Activated CD4-positive, CD25-positive, alpha-beta regulatory T cell treated with anti-CD3 and anti-CD28 coated beads, Interleukin-2, amount 50 U/mL, for 72 hours (primary cell): ENCODE data around the gene CADPS.

Experiments used
- DNase-seq: peaks from one replicate; pipeline ENCODE4 v3.0.0; 2021

The CADPS gene

GRCh38 chr3:62481962-62482361 lies 393.3 kb downstream of the CADPS start:
- DNase-seq: no peak

DNA sequence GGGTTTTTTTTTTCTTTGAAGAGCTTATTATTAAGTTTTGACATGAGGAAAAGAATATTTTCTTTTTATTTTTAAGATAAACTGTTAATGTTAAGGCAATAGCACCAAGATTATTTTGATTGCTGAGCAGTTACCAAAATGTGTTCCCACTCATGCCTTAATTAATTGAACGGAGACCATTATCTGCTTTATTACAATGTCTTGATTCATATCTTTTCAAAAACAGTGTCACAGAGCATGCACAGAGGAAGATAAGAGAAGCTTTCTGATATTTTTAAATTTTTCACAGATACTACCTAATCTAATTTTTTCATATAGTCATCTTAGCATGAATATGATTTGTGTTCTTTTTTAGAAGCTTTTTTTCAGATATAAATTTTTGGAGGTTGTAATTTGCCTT lies 395.2 kb downstream of the CADPS start:
- no peak for DNase-seq

GRCh38 chr3:62479326-62479725 lies 395.9 kb downstream of the CADPS start:
- DNase-seq: no peak

DNA sequence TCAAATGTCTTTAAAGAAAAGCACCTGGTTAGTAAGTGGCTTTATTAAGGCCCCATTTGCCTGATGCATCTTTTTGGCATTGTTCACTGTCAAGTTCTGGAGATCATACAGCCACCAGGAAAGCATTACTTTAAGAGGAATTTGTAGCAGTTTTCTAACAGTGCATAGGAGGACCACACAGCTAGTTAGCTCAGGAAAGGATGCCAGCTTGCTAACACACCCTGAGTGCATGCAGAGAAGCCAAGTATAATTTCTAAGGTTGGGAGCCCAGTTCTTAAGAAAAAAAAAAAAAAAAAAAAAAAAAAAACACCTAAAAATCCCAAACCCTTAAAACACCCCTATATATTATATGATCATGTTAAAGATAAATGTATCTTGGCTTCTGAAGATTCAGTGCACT lies 399.9 kb downstream of the CADPS start:
- no peak for DNase-seq

DNA sequence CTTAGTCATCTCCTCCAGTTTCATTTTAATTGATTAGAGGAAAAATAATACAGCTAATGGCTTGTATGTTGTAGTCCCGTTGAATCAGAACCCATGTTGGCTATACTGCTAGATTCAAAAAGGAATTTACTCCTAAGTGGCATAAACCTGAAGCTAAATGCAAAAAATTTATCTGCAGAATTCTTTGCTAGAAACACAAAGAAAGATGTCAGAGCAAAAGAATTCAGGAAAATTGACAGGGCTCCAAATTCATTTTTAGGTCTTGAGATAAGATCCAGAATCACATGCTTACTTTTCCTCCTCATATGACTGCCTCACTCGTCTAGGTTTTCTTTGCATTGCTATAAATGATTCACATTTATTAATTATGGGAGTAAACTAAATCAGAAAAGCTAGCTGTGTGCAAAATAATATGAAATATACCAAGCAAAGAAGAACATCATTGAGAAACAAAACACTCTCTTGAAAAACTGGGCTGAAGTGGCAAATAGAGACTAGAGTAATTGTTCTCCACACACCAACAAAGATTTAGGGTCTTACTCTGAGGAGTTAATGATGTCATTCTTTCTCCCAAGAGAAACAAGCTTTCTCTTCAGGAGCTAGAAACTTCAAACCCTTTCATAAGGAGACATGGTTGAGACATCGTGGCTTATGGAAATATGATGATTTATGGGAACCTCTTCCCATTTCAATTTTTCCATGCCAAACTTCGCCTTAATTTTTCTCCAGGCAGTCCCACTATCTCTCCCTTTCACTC lies 407.1 kb downstream of the CADPS start:
- no peak for DNase-seq

DNA sequence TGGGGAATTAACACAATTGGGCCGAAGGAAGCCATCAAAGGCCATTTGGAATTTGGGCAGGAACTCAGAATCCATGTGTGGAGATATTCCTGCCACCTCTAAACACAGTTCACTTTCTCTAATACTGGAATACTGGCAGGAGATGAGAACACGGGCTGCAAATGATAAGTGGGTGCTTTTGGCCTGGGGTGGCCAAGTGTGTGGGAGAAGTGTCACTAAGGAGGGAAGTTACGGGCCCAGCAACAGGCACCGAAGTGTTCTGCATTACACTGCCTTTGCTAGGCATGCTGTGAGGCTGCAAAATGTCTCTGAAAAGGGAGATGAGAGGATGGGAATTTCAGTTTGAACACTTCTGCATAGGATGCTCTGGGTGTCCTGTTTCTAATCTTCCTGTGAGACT lies 412.4 kb downstream of the CADPS start:
- DNase-seq: no peak

- no peak for DNase-seq
Observed at GRCh38 chr3:62462104-62462762, 413.0 kb downstream of the CADPS start.

- DNase-seq: no peak
Observed at GRCh38 chr3:62454916-62455315, 420.3 kb downstream of the CADPS start.

GRCh38 chr3:62453448-62453847 lies 421.8 kb downstream of the CADPS start:
- no peak for DNase-seq

- DNase-seq: no peak
Observed at GRCh38 chr3:62451211-62451887, 423.9 kb downstream of the CADPS start.

- no peak for DNase-seq
Observed at GRCh38 chr3:62446337-62446940, 428.8 kb downstream of the CADPS start.

DNA sequence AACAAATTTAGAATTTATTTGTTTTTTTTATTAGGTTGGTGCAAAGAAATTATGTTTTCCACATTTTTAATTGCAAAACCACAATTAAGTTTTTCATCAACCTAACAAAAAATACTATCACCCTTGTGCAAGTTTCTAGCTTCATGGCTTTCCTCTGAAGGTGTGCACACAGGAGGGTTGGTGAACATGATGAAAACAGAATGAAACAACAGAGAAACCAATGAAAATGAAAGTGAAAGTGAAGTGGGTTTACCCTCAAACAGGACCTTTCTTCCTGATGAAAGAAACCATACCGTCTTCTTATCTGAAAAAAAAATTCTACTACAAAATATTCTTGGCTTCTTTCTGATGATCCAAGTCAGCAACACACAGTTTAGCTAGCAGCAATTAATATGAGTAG lies 429.9 kb downstream of the CADPS start:
- no peak for DNase-seq

GRCh38 chr3:62439978-62440377 lies 435.2 kb downstream of the CADPS start:
- no peak for DNase-seq

DNA sequence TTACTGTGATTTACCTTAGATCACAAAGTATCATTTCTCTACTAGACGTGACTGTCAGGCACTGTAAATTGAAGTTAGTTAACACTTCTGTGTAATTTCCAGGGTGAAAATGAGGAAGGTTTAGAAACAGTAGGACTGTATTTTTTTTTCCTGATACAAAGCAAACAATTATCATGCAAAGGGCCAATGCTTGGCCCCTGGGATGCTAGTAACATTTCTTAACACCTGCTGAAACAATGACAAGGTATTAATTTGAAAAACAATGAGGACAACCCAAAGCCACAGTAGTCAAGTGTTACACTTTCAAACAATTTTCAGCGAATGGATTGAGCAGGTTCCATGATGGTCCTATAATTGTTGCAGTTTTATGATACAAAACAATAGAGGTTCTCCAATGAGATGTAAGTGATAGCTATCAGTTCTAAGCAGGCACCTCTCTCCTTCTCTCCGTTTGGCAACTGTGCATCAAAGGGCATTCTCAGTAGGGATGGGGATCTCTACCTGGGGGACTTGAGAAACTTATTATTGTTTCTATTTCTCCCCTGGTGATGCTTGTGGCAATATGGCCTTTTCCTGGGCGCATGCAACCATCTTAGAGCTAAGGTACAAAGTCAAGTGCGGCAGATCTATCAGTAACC lies 435.9 kb downstream of the CADPS start:
- no peak for DNase-seq

- DNase-seq: no peak
Observed at GRCh38 chr3:62436785-62437184, 438.4 kb downstream of the CADPS start.

DNA sequence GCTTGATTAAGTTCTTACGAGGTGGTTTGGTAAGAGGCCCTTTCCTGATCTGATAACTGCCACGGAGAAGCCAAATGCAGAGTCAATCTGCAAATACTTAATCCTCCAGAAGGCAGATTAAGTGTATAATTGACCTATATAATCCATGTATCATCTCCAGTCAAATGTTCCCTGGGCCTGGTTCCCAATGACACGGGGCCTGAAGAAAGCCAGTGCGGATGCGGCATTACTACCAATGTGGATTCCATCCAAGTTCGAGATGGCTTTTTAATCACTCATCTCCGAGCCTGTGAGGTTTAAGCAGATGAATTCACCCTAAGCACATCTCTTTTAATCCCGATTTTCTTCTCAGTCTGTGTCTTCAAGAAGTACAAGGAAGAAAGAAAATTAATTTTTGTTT lies 441.8 kb downstream of the CADPS start:
- no peak for DNase-seq

- DNase-seq: no peak
Observed at GRCh38 chr3:62421207-62421606, 454.0 kb downstream of the CADPS start.

DNA sequence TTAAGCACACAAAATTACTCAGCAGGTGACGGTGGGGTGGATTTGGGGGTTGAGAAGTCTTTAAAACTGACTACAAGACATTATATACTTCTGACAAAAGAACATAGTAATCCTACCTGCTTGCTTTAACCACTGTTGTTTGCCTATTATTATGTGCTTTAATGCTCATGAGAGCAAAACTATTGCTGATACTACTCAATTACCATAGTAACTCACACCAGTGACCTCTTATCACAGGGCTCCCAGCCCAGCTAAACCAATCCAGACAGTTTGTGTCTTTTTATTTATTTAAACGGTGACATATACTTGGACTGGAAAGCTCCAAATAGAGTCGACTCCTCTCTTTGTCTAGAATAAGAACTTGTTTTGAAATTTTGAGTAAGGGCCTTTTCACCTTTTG lies 459.1 kb downstream of the CADPS start:
- DNase-seq: no peak

DNA sequence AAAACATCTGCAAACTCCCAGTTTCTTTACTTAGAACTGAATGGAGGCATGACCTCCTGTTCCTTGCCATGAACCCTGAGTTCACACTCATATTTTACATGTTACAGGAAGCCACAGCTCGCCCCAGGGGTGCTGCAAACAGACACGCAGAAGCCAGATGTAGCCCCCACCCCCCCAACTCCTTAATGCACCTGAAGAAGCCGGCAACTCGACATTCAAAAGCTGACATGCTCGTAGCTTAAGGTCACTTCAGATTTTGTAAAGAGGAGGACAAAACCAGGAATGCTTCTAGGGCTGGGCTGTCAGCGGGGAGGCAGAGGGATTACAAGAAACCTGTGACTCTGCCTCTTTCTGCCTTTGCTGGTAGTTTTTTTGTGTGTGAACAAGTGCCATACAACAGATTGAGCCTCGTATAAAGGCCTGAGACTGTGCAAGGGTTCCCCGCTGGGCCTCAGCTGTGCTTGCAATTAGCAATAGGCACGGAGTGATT lies 459.9 kb downstream of the CADPS start:
- DNase-seq: no peak

GRCh38 chr3:62414786-62415185 lies 460.4 kb downstream of the CADPS start:
- no peak for DNase-seq

- no peak for DNase-seq
Observed at GRCh38 chr3:62413687-62414086, 461.5 kb downstream of the CADPS start.

DNA sequence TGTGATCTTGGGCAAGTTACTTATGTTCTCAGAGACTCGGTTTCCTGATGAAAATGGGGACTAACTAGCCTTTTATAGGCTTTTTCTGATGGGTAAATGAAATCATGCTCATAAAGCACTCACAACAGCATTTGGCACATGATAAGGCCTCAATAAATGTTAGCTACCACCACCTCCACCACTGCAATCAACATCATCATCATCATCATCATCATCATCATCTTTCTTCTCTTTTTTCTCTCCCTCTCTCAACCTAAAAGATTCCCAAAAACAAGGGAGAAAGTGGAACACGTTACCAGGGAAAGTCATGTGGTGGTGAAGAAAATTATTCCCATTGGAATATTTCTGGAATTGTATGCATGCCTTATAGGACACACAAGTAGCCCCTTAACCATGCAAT lies 468.3 kb downstream of the CADPS start:
- no peak for DNase-seq

- no peak for DNase-seq
Observed at GRCh38 chr3:62405566-62405965, 469.6 kb downstream of the CADPS start.
